Measurements from ENCODE around the gene NAT8. TPM values are rescaled to one million over a fixed set of nuclear protein-coding genes. Genes with fewer than 3 reads are reported as not detected.
"Not testable (repeated sequence)": the region's sequence is repeated elsewhere in the genome, so short reads cannot be mapped to it uniquely, and the experiment has no call there.

NAT8 gene
- total RNA-seq, 2 experiments from 2014 or later: not detected

DNA sequence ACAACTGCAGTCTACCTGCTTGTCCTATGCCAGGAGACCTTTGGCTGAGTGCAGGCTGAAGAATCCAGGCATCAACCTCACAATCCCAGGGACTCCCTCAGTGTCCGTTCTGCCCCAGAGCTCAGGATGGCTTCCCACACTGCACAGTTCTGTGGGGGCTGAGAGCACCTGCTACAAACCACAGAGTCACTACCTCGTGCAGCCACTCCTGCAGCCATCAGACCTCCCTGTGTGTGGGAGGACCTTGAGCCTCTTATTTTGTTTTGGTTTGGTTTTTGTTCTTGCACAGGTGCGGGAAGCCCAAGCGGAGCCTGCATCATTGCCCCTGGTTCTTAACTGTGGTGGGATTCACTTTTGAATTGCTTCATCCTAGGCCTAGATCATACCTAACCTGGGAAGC is 31.0 kb downstream of the NAT8 start:
- DNase-seq: no peak
- Mint-ChIP-seq H3K27me3 (no peaks in the 10 kb centered on the region), H3K4me1 (peaks cover 24% of the 10 kb centered on the region), H3K27ac (no peak overlapping the region), H3K36me3 (peaks cover 14% of the 10 kb centered on the region), H3K9me3 (no peaks in the 10 kb centered on the region), H3K4me3 (no peak overlapping the region)

DNA sequence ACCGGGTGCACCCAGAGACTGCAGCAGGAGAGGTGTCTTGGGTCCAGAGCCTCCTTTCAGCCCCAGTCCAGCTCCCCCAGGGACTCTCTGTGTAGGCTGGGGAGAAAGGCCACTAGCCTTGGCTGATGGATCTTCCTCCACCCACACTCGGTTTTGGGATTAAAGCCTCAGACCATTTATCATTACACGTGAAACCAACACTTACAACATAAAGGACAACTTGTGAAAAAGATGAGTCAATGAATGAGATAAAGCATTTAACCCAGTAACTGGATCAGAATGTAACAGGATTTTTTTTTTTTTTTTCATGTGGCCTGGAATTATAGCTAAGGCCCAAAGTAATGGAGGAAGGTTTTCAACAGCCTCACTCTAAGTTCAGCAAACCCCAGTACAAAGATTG is 32.1 kb downstream of the NAT8 start:
- Mint-ChIP-seq H3K9me3 (no peaks in the 10 kb centered on the region), H3K4me3 (no peak overlapping the region), H3K4me1 (peaks cover 23% of the 10 kb centered on the region), H3K27ac (no peak overlapping the region), H3K27me3 (no peaks in the 10 kb centered on the region), H3K36me3 (peaks cover 15% of the 10 kb centered on the region)
- no peak for DNase-seq

DNA sequence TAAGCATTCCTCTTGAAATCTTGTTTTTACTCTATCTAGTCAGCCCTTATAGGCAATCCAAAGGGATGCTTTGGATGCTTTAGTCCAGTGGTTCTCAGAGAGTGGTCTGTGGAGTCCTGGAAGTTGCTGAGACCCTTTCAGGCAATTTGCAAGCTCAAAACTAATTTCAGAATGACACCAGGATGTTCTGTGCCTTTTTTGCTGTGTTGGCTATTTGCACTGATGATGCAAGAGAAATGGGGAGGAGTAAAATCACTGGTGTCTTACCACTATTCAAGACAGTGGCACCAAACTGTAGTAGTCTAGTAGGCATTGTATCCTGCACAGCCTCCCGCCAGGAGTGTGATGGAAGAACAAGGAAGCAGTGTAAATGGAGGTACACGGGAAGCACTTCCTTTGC is 37.6 kb downstream of the NAT8 start:
- not testable (repeated sequence) for H3K27me3 Mint-ChIP-seq, H3K4me3 Mint-ChIP-seq, H3K9me3 Mint-ChIP-seq, DNase-seq, H3K27ac Mint-ChIP-seq, H3K4me1 Mint-ChIP-seq
- peaks cover 25% of the 10 kb centered on the region for H3K36me3 Mint-ChIP-seq

DNA sequence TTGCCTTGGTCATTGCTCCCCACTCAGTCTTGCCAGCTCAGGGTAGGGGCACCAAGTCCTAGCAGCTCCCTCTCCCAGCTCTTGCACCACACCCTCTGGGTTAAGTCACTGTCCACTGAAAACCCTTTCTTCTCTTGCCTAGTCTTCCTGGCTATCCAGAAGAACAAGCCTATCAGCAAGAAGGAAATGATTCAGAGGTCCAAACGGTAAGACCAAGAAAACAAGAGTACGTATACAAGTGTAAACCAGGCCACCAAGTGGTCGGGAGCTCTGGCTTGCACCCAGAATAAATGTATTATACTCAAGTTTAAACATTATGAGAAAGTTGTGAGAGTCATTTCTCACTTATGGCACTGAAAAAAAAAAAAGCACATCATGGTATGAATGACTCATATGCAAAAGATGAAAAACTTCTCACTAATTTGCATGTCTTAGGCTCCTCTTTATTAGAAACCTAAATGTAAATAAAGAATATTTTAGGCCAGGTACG is 39.1 kb downstream of the NAT8 start:
- H3K27me3 Mint-ChIP-seq, H3K9me3 Mint-ChIP-seq, H3K4me3 Mint-ChIP-seq, DNase-seq, H3K4me1 Mint-ChIP-seq, H3K27ac Mint-ChIP-seq: not testable (repeated sequence)
- peaks cover 20% of the 10 kb centered on the region for H3K36me3 Mint-ChIP-seq

DNA sequence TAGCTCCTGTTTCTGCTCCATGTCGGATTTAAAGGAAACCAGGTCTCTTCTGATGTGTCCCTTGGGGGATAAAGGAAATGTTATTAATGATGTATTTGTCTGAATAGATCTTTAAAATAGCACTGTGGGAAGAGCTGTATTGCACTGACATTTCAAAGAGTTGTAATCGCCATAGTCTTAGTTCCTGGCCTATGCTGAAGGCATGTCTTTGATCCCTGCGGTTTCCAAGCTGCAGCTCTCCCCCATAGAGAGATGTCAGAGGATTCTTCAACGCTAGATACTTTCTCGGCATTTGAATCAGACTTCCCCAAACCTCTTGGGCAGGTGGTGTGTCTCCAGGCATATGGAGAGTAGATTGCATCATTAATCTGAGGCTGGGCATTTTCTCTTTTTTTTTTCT is 40.4 kb downstream of the NAT8 start:
- peaks cover 3% of the 10 kb centered on the region for H3K4me1 Mint-ChIP-seq
- no peak overlapping the region for H3K27ac Mint-ChIP-seq
- no peaks in the 10 kb centered on the region for H3K9me3 Mint-ChIP-seq

DNA sequence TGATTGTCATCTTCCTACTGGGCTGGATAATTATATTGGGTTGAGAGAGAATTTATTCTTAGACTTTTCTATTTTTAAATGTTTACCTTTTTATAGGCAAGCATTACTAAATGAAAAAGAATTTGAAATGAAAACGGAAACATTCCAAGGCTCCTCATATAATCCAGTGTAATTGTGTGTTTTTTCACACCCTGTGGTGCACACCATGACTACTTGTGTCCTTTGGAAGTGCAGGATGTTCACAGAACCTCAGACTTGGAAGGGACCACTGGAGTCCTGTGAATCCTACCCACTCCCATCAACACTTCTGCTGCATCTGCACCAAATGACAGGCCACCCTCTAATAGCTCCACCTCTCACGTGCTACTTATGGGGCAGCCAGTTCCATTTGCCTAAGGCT is 48.0 kb downstream of the NAT8 start:
- Mint-ChIP-seq H3K9me3 (peaks cover 6% of the 10 kb centered on the region), H3K27ac (no peak overlapping the region), H3K36me3 (peaks cover 13% of the 10 kb centered on the region), H3K4me3 (no peak overlapping the region), H3K27me3 (no peaks in the 10 kb centered on the region), H3K4me1 (no peaks in the 10 kb centered on the region)
- DNase-seq: no peak

More for the DNA sequence above, 40.4 kb downstream of the NAT8 start:
- Mint-ChIP-seq H3K4me3 (no peak overlapping the region), H3K36me3 (peaks cover 16% of the 10 kb centered on the region), H3K27me3 (no peaks in the 10 kb centered on the region)
- no peak for DNase-seq

DNA sequence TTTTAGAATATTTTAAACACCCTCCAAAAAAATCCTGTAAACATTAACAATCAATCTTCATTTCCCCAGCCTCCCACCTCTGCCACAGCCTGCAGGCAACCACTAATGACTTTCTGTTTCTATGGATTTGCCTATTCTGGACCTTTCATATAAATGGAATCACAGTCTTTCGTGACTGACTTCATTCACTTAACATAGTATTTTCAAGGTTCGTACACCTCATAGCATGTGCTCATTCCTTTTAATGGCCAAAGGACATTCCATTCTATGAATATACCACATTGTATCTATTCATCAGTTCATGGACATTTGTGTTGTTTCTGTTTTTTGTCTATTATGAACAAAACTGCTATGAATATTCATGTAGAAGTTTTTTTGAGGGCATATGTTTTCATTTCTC is 48.5 kb downstream of the NAT8 start:
- no peaks in the 10 kb centered on the region for H3K4me1 Mint-ChIP-seq
- no peaks in the 10 kb centered on the region for H3K27me3 Mint-ChIP-seq
- H3K36me3 Mint-ChIP-seq: peaks cover 13% of the 10 kb centered on the region
- H3K4me3 Mint-ChIP-seq: no peak overlapping the region
- no peak for DNase-seq
- H3K27ac Mint-ChIP-seq: no peak overlapping the region
- H3K9me3 Mint-ChIP-seq: peaks cover 6% of the 10 kb centered on the region

Other genes with a start within 250 kb of the NAT8 start
- 10 to 100 TPM; 39.6 to 39.7 TPM for gene TPRKB, start 94.9 kb upstream of the NAT8 start, total RNA-seq
- 10 to 100 TPM; 30.2 to 31.0 TPM for gene DUSP11, start 137.7 kb upstream of the NAT8 start, total RNA-seq
- gene C2orf78, start 141.8 kb upstream of the NAT8 start, total RNA-seq: not detected
- 10 to 100 TPM; 72.6 to 76.4 TPM for gene STAMBP, start 186.5 kb upstream of the NAT8 start, total RNA-seq

Data from activated naive CD8-positive, alpha-beta T cell treated with anti-CD3 and anti-CD28 coated beads for 36 hours (primary cell).